GM21515 (cell line): ENCODE data around the gene PRRX2.
"Not testable (repeated sequence)": the region's sequence is repeated elsewhere in the genome, so short reads cannot be mapped to it uniquely, and the experiment has no call there.

ENCODE experiments used
- ATAC-seq: cut with Tn5 transposase; IDR thresholded peaks from one replicate; pipeline ENCODE4 v1.9.1; 2021; ENCODE audit not compliant: unreplicated experiment

PRRX2 gene

DNA sequence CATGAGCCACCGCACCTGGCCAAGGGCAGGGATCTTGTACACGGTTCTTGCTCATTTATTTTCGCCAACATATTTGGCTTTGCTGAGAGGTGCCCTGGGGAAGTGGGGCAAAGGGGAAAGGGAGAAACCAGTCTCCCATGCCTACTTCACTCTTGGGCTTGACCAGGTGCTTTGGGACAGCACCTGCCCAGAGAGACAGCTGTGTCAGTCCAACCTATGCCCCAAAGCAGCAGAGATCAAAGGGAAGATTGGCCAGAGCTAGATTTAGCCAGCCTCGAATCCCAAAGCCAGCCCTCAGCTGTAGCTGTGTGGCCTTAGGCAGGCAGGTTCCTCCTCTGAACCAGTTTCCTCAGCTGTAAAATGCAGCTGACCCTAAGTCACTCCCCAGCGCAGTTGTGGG lies 89.7 kb downstream of the PRRX2 start:
- ATAC-seq = no peak

DNA sequence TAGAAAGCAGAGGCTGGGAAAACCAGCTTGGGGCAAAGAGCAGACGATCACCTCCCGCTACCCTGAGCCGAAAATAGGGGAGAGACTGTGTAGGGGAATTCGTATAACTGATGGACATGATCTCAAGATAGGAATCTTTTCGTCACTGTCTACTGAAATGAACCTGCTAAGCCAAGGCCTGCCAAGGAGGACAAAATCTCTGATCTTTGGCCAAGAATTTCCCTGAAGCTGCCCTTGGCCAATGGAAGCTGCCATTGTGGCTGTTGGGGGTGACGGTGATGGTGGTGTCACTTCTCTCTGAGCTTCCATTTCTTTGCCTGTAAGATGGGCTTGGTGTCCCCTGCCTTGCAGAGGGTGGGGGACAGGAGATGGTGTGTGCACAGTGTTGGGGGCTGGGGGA lies 90.7 kb downstream of the PRRX2 start:
- ATAC-seq = no peak

DNA sequence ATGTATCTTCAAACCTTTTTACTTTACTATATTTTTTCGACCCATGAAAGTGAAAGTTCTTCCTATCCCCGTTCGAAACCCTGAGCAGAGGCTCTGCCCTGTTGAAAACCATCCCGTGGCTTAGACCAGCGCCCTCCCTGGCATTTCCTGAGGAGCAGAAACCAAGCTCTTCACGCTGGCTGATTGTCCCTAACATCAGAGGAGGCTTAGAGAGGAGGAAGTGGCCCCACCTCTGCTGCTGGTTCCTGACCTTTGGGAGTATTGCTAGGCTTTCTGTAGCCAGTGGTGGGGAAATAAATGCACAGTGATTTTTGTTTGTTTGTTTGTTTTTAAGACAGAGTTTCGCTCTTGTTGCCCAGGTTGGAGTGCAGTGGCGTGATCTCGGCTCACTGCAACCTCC lies 91.6 kb downstream of the PRRX2 start:
- ATAC-seq = no peak

DNA sequence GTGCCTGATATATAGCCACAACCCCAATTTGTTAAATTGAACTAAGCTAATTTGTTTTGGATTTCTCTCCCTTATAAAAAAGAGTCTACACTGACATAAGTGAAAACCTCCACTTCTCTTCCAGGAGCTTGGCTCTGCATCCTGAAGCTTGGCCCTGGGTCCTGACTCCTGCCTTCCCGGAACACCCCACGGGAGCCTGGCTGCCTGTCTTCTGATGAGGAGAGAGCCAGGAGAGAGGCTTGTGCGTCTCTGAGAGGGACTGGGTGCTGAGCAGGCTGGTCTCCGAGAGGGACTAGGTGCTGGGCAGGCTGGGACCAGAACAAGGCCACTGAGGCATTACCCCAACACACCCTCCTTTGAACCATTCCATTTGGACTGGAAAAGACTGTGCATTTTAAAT lies 93.9 kb downstream of the PRRX2 start:
- no peak for ATAC-seq

DNA sequence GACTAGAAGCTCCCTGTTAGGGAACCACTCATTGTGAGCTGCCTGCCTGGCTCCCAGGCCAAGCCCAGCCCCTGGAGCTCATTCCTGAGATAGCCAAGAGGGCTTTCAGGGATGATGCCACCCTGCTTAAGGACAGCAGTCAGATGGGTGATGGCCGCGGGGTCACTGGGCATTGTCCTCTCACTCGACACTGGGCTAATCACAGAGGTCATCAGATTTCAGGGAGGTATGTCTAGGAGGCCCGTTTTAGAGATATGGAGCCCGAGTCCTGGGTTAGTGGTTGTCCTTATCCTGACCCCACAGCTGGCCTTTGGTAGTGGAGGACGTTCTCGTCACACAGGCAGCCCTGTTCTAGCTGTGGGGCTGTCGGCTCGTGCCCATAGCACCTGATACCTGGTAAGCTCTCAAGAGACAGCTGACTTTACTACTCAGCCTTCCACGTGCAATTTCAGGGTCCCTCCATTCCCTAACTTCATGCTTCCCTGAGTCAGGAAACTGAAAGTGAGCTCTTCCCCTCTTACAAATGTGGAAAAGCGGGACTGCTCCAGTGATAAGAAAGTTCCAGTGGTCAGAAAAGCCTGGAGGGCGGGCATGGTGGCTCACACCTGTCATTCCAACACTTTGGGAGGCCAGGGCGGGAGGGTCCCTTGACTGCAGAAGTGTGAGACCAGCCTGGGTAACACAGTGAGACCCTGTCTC lies 94.5 kb downstream of the PRRX2 start:
- ATAC-seq = no peak

DNA sequence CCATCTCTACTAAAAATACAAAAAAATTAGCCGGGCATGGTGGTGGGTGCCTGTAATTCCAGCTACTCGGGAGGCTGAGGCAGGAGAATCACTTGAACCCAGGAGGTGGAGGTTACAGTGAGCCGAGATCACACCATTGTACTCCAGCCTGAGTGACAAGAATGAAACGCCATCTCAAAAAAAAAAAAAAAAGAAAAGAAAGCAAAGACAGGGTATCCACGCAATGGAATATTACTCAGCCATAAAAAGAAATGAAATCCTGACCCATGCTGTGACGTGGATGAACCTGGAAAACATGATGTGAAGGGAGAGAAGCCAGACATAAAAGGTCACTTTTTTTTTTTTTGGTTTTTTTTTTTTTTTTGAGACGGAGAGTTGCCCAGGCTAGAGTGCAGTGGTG lies 95.3 kb downstream of the PRRX2 start:
- not testable (repeated sequence) for ATAC-seq

DNA sequence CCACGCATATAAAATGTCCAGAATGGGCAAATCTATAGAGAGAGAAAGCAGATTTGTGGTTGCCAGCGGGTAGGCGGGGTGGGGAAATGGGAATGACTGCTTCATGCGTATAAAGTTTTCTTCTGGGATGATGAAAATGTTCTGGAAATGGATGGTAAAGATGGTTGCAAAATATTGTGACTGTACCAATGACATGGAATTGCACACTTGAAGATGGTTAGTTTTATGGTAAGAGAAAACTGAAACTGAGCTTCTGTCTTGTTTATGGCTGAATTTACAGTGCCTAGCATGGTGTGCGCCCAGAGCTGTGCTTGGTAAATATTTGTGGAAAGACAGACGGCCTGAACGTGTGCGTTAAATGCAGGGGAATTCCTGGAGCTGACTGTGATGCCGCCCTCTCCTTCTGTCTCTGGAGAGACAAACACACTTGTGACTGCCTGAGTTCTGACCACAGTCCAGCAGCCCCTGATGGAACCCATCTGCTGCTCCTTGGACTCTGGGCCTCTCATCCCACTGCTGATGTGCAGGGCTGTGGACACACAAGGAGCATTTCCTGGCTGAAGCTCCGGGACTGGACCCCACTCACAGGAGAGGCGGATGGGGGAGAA lies 96.0 kb downstream of the PRRX2 start:
- ATAC-seq = no peak

DNA sequence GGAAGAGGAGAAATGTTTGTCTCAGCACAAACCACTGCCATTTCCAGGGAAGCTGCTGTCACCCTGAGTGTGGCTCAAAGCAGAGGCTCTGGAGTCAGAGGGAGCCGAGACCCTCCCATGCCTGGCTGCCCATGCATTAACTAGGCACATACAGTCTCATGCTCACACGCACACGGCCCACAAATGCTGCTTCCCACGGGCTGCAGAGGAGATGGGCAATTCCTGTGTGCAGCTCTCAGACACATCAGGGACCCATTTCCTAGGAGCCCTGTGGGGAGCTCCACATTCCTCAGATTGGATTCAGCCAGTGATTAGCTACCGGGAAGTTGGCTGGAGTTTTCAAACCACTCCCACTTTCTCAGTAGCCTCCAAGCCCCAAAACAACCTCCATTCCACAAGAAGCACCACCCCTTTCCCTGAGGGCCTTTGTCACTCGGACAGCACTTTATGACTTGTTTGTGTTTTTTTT lies 96.5 kb downstream of the PRRX2 start:
- no peak for ATAC-seq

DNA sequence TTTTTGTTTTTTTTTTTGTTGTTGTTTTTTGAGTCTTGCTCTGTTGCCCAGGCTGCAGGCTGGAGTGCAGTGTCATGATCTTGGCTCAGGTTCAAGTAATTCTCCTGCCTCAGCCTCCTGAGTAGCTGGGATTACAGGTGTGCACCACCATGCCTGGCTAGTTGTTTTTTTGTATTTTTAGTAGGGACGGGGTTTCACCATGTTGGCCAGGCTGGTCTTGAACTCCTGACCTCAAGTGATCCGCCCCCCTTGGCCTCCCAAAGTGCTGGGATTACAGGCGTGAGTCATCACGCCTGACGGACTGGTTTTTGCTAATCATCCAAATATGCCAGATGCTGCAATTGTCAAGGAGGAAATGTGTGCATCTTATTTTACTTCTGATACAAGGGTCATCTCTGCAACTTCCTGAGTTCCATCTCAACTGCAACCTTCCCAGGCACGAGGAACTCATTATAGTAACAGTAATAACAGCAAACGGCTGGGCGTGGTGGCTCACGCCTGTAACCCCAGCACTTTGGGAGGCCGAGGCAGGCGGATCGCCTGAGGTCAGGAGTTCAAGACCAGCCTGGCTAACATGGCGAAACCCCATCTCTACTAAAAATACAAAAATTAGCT lies 97.0 kb downstream of the PRRX2 start:
- not testable (repeated sequence) for ATAC-seq

DNA sequence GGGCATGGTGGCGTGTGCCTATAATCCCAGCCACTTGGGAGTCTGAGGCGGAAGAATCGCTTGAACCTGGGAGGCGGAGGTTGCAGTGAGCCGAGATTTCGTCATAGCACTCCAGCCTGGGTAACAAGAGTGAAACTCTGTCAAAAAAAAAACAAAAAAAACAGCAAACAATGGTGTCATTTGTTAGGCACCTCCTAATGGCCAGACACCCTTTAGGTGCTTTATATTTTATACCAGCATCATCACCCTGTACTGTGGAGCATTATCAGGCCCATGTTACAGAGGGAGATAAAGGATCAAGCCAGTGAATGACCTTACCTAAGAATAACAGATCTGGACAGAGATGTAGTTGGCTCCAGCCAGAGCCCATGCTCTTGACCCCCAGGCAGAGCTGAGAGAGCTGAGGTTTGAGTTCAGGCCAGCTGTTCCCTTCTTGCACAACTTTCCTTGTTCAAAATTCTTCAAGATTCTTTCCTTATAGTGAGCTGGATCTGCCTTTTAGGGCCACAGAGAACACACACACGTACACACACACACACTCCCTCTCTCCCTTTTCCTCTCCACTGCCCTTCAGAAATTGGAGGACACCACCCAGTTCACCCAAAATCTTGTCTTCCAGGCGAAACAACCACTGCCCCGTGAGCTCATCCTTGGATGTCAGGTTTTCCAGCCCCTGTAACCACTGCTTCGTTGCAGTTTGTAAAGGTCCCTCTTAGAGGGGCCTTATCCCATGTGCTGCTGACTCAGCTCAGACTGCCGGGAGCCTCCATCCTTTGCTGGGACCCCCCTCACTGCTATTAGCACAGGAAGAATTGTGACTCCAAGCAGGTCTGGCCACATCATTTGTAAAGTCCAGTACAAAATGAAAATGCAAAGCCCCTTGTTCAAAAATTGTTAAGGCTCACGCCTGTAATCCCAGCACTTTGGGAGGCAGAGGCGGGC lies 97.8 kb downstream of the PRRX2 start:
- no peak for ATAC-seq

DNA sequence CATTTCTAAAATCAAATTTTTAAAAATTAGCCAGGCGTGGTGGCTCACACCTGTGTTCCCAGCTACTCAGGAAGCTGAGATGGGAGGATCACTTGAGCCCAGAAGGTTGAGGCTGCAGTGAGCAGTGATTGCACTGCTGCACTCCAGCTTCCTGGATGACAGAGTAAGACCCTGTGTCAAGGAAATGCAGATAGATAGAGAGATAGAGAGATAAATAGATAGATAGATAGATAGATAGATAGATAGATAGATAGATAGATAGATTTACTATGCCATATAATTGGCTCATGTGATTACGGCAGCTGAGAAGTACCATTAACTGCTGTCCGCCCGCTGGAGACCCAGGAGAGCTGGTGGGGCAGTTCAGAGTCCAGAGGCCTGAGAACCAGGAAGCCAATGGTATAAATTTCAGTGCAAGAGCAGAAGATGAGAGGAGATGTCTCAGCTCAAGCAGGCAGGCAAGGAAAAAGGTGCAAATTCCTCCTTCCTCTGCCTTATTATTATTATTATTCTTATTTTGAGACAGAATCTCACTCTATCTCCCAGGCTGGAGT lies 100.4 kb downstream of the PRRX2 start:
- ATAC-seq = no peak

DNA sequence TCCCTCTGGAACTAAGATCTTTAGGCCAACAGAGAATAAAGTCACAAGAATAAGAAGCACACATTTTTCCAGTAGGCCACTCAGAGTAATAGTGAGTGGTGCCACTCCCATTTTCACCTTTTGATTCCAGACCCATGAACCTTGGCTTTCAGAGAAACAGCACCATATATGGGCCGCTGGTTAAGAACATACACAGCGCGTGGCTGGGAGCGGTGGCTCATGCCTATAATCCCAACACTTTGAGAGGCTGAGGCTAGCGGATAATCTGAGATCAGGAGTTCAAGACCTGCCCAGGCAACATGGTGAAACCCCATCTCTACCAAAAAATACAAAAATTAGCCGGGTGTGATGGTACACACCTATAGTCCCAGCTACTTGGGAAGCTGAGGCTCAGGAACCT lies 103.0 kb downstream of the PRRX2 start:
- ATAC-seq = no peak

DNA sequence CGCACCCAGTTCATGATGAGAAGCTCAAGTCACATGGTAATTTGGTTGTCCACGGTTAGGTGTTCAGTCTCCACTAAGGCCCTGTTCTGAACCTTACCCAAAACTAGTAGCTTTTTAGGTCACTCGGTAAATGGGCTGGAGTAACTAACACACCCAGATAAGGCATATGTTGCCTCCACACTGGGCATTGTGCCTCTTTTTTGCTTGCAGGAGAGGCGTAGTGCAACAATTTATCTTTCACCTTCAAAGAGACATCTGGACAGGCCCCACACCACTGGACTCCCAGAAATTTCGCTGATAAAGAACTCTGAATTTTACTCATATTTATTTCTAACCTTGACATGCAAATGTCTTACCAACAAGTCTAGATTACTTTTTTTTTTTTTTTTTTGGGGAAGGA lies 104.2 kb downstream of the PRRX2 start:
- no peak for ATAC-seq

DNA sequence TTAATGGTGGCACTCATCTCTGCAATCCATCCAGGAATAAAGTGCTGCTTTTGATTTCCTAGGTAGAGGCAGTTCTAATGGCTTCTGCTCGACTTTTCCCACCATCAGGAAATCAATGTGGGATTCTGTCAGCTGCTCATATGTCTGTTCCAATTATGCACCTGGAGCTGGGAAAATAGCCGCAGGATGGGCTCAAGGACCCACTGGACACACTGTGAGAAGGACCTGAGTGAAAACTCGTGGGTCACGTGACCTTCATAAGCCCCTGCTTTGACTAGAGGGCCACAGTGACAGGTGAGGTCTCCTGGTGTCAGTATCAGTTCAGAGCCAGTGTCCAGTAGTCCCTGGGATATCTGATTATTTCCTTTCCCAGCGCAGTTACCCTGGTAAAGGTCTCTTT lies 105.3 kb downstream of the PRRX2 start:
- no peak for ATAC-seq
